Measurements from ENCODE around the gene CBFA2T3. TPM values are rescaled to one million over a fixed set of nuclear protein-coding genes. Genes with fewer than 3 reads are reported as not detected.

Gene CBFA2T3
- total RNA-seq, 2 experiments from 2014 or later = not detected

DNA sequence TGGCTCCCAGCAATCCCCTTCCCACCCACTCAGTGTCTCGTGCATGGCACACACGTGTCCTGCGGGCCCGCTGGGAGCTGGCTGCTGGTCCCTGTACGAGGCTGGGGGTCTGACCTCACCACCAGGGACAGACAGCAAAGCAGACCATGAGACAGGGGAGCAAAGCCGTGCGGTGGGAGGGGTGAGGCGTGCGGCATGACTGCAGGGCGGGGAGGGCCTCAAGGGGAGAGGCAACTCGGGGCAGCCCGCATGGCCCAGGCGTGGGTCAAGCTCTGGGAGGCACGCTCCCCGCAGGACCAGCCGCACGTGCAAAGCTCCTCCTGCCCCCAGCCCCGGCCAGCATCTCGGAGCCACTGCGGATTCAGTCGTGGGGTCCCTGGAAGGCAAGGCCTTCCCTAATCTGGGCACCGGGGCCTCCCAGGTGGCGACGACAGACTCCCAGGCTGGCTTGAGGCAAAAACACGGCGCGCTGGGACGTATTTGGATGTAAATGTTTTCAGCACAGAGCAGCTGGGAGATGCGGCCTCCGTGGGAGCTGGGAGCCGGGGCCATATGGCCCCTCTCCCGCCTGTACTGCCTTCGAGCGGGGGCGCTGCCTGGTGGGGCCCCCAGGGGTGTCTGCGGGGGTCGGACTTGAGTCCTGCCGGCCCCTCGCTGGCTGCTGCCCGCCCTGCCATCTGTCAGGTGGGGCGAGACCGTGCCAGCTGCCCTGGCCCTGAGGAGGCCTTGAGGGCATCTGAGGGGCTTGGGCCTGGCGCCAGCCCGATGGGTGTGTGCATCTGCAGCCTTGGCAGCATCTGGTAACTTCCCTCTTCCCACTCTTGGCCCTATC is 12.2 kb upstream of the CBFA2T3 start:
- Mint-ChIP-seq H3K27me3 (ENCODE audit: low read depth) (no peaks in the 10 kb centered on the region), H3K9me3 (no peaks in the 10 kb centered on the region), H3K27ac (no peak overlapping the region), H3K4me3 (no peak overlapping the region), H3K4me1 (ENCODE audit: low read depth) (peaks cover 1% of the 10 kb centered on the region), H3K36me3 (ENCODE audit: low read depth) (no peaks in the 10 kb centered on the region)
- intact Hi-C loops (cut with micrococcal nuclease) = no loop called here
- CTCF ChIA-PET = no interaction called here
- no peak for DNase-seq

GRCh38 chr16:88985521-88985920 is 8.5 kb upstream of the CBFA2T3 start:
- intact Hi-C loops (cut with micrococcal nuclease) = no loop called here
- CTCF ChIA-PET = interaction anchor here (0.7 kb wide), 1 partner anchor 191 kb away, joined by 3 read pairs; no protein-coding TSS in a partner anchor
- H3K36me3 Mint-ChIP-seq (ENCODE audit: low read depth) = no peaks in the 10 kb centered on the region
- no peaks in the 10 kb centered on the region for H3K9me3 Mint-ChIP-seq
- no peaks in the 10 kb centered on the region for H3K4me1 Mint-ChIP-seq (ENCODE audit: low read depth)
- H3K27ac Mint-ChIP-seq = no peak overlapping the region
- no peaks in the 10 kb centered on the region for H3K27me3 Mint-ChIP-seq (ENCODE audit: low read depth)
- DNase-seq = no peak
- no peak overlapping the region for H3K4me3 Mint-ChIP-seq

DNA sequence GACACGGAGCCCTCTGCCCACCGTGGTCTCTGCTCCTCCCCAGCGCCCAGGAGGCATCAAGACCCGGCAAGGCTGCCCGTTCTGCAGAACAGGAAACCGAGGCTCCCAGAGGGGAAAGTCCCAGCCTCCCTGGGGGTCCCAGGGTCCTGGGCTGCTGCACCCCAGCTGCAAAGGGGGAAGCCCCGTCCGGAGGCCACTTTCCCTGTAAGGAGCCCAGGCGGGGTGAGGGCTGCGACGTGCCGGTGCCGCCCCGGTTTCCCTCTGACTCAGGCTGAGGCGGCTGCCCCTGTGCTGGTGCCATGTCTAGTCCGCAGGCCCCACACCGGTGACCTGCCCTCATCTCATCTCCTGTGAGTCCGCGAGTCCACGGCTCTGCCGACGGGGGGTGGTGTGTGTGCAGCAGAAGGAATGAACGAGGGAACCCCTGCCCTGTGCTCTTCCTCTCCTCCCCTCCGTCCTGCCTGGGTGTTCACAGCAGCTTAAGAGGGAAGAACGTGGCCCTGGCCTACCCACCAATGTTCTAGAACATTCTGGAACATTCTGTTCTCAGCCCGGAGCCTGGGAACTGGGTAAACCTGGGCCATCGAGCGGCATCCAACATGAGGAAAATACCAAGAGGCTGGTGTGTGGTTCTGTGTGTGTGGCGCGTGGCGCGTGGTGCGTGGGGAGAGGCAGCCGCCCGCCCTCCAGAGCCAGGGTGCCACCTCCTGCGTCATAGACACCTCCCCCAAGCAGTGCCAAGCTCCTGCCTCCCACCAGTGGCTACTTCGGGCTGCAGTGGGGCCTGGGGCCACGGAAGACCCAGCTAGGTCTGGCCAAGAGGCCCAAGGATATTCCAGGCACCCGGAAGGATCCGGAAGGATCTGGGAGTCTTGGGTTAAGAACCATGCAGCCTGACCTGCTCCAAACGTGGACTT is 7.0 kb upstream of the CBFA2T3 start:
- no peaks in the 10 kb centered on the region for H3K4me1 Mint-ChIP-seq (ENCODE audit: low read depth)
- intact Hi-C loops (cut with micrococcal nuclease) = no loop called here
- no peak overlapping the region for H3K4me3 Mint-ChIP-seq
- H3K27me3 Mint-ChIP-seq (ENCODE audit: low read depth) = no peaks in the 10 kb centered on the region
- H3K27ac Mint-ChIP-seq = no peak overlapping the region
- no peaks in the 10 kb centered on the region for H3K9me3 Mint-ChIP-seq
- H3K36me3 Mint-ChIP-seq (ENCODE audit: low read depth) = no peaks in the 10 kb centered on the region
- CTCF ChIA-PET = no interaction called here
- no peak for DNase-seq

DNA sequence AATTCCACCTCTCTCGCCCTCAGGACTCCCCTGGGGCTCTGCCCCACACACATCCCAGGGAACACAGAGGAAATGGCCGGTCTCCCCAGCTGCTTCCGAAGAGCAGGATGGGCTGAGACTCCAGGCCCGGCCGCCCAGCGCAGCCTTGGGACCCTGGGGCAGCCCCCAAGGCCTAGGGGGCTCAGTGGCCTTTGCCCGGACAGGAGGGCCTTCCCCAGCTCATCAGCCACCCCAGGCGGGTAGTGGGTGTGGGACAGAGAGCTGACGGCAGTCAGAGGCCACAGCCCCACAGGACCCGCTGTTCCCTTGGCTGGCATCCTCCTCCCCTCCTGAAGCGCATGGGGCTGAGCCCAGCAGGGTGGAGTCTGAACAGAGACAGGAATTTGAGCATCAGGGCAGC is 6.2 kb upstream of the CBFA2T3 start:
- CTCF ChIA-PET = no interaction called here
- H3K9me3 Mint-ChIP-seq = no peaks in the 10 kb centered on the region
- no peaks in the 10 kb centered on the region for H3K4me1 Mint-ChIP-seq (ENCODE audit: low read depth)
- no peak overlapping the region for H3K4me3 Mint-ChIP-seq
- no peaks in the 10 kb centered on the region for H3K27me3 Mint-ChIP-seq (ENCODE audit: low read depth)
- intact Hi-C loops (cut with micrococcal nuclease) = no loop called here
- DNase-seq = no peak
- no peak overlapping the region for H3K27ac Mint-ChIP-seq
- no peaks in the 10 kb centered on the region for H3K36me3 Mint-ChIP-seq (ENCODE audit: low read depth)

- H3K9me3 Mint-ChIP-seq = no peaks in the 10 kb centered on the region
- peaks cover under 1% of the 10 kb centered on the region for H3K27me3 Mint-ChIP-seq (ENCODE audit: low read depth)
- no peaks in the 10 kb centered on the region for H3K36me3 Mint-ChIP-seq (ENCODE audit: low read depth)
- CTCF ChIA-PET = no interaction called here
- no peak overlapping the region for H3K4me3 Mint-ChIP-seq
- intact Hi-C loops (cut with micrococcal nuclease) = no loop called here
- H3K4me1 Mint-ChIP-seq (ENCODE audit: low read depth) = no peaks in the 10 kb centered on the region
- no peak for DNase-seq
- H3K27ac Mint-ChIP-seq = no peak overlapping the region
Measured at GRCh38 chr16:88982286-88983084, 5.5 kb upstream of the CBFA2T3 start.

GRCh38 chr16:88979353-88980015 is 2.5 kb upstream of the CBFA2T3 start:
- H3K9me3 Mint-ChIP-seq = no peaks in the 10 kb centered on the region
- peaks cover 15% of the 10 kb centered on the region for H3K27me3 Mint-ChIP-seq (ENCODE audit: low read depth)
- no peak overlapping the region for H3K4me3 Mint-ChIP-seq
- DNase-seq = no peak
- H3K27ac Mint-ChIP-seq = no peak overlapping the region
- H3K4me1 Mint-ChIP-seq (ENCODE audit: low read depth) = no peaks in the 10 kb centered on the region
- CTCF ChIA-PET = no interaction called here
- no peaks in the 10 kb centered on the region for H3K36me3 Mint-ChIP-seq (ENCODE audit: low read depth)
- intact Hi-C loops (cut with micrococcal nuclease) = no loop called here

DNA sequence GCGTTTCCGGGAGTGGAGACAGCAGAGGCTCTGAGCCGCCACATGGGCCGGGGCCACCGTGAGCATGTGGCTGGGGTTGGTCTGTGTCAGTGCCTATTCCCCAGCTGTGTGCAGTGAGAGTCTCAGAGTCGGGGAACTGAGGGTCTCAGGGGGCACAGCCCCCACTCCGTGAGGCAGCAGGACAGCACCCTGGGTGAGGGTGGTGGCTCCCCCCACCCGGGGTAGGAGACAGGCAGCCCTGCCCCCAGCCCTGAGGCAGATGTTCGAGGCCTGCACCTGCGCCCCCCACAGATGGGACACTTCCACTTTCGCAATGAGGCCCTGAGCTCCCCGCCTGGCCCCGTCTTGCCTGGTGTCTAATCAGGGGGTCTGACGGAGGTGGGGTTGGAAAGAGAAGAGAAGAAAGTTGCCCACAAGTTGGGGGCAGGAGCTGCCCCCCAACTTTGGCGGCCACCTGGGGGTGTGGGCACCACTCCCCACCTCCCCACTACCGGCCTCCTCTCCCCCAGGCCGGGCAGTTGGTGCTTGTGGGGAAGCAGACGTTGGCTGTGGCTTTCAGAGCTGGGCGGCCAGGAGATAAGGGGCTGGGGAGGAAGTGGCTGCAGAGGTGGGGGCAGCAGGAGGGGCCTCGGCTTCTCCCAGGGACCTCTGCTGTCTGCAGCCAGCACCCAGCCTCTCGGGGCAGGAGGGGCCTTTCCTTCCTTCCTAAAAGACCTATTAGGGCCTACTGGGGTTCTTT is 1.8 kb upstream of the CBFA2T3 start:
- H3K27ac Mint-ChIP-seq = no peak overlapping the region
- no peaks in the 10 kb centered on the region for H3K4me1 Mint-ChIP-seq (ENCODE audit: low read depth)
- DNase-seq = no peak
- intact Hi-C loops (cut with micrococcal nuclease) = no loop called here
- H3K9me3 Mint-ChIP-seq = no peaks in the 10 kb centered on the region
- H3K27me3 Mint-ChIP-seq (ENCODE audit: low read depth) = peaks cover 18% of the 10 kb centered on the region
- no peak overlapping the region for H3K4me3 Mint-ChIP-seq
- H3K36me3 Mint-ChIP-seq (ENCODE audit: low read depth) = no peaks in the 10 kb centered on the region
- CTCF ChIA-PET = no interaction called here

DNA sequence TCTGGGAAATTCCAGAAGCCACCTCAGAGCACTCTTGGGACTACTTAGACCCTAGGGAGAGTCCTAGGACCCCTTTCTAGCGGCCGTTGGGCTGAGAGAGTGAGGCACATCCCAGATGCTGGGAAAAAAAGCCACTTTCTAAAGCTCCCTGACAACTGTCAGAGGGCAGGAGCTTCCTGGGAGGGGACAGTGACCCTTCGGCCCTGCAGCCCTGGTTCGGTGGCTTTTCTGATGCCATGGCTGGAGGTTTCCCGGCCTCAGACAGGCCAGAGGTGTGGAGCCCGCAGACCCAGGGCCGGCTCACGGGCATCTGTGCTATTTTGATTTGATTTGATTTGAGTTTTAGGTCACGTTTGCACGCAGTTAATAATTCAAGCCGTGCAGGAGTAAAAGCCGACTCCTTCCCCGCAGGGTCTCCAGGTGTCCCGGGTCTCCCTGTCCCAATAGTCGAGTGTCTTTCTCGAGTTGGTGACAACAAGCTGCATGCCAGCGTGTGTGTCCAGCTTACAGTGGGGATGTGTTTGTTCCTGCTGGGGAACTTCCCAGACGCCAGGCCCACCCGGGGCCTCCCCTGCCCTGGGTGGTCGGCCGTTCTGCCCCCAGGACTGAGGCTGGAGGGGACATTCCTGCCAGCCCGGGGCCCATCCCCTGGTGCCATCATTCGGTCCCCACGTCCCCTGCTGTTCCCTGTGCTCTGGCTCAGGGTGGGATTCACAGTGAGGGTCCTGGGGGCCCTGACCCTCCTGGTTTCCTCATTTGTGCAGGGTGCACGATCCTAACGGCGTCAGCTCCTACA is 1.0 kb upstream of the CBFA2T3 start:
- H3K27me3 Mint-ChIP-seq (ENCODE audit: low read depth) = peaks cover 19% of the 10 kb centered on the region
- no peaks in the 10 kb centered on the region for H3K4me1 Mint-ChIP-seq (ENCODE audit: low read depth)
- H3K9me3 Mint-ChIP-seq = no peaks in the 10 kb centered on the region
- CTCF ChIA-PET = no interaction called here
- intact Hi-C loops (cut with micrococcal nuclease) = no loop called here
- H3K27ac Mint-ChIP-seq = no peak overlapping the region
- H3K4me3 Mint-ChIP-seq = no peak overlapping the region
- DNase-seq = no peak
- H3K36me3 Mint-ChIP-seq (ENCODE audit: low read depth) = no peaks in the 10 kb centered on the region

DNA sequence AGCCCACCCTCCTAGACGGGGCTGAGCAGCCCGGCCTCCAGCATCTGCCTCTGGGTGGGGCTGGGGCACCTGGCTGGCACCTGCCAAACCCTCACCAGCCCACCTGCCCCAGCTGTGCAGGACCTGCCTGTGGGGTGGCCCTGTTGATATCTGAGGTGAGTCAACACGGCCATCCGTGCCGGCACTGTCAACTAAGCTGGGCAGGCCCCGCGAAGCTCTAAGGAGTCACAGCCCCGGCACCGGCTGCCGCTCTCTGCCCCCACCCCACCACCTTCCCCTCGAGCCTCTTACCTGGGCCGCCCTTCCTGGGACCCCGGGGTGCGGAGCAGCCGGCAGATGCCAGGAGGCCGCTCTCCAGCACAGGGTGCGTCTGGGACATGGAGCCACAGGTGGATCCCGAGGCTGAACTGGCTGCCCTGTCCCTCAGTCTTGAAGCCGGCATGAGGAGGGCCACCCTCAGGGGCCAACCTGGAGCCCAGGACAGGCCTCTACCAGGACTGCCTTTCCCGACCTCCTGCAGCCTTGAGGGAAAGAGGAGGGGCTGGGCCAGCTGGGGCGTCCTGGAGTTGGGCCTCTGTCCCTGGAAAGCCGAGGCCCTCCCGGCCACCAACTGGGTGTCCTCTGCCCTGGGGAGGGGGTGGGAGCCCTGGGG is 515 bp downstream of the CBFA2T3 start:
- Mint-ChIP-seq H3K27me3 (ENCODE audit: low read depth) (peaks cover 19% of the 10 kb centered on the region), H3K36me3 (ENCODE audit: low read depth) (no peaks in the 10 kb centered on the region), H3K4me1 (ENCODE audit: low read depth) (no peaks in the 10 kb centered on the region), H3K4me3 (no peak overlapping the region), H3K9me3 (no peaks in the 10 kb centered on the region), H3K27ac (no peak overlapping the region)
- intact Hi-C loops (cut with micrococcal nuclease) = no loop called here
- CTCF ChIA-PET = no interaction called here
- no peak for DNase-seq

DNA sequence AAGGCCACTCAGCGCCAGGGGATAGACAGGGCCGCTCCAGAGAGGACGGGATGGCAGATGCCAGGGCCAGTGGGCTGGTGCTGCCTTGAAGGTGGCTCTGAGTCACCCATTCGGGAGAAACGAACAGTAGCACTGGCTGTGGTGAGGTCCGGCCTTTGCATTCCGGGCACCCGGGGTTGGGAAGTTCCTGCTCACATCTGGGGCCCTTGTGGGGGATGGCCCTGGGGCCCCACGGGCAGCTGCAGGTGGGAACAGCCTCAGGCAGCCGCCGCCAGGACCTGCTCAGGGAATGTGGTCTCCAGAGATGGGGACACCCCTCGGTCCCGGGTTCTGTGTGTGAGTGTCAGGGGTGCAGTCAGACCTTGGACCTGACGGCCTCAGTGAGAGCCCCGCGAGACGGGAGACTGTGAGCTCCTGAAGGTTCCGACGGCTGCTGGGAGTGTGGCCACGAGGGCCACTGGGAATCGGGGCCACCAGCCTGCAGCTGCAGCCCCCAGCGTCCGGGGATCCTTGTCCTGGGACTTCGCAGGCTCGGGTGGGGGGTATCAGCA is 1.4 kb downstream of the CBFA2T3 start:
- Mint-ChIP-seq H3K4me1 (ENCODE audit: low read depth) (no peaks in the 10 kb centered on the region), H3K36me3 (ENCODE audit: low read depth) (no peaks in the 10 kb centered on the region), H3K9me3 (no peaks in the 10 kb centered on the region), H3K4me3 (no peak overlapping the region), H3K27me3 (ENCODE audit: low read depth) (peaks cover 19% of the 10 kb centered on the region), H3K27ac (no peak overlapping the region)
- intact Hi-C loops (cut with micrococcal nuclease) = no loop called here
- DNase-seq = no peak
- CTCF ChIA-PET = no interaction called here
